Keratinocyte (primary cell): Measurements from ENCODE around the gene ITGB2. TPM values are rescaled to one million over a fixed set of nuclear protein-coding genes. Genes with fewer than 3 reads are reported as not detected.

Experiments used
- DNase-seq: peaks from one replicate; pipeline ENCODE4 v3.0.0-alpha.2; 2011; ENCODE audit warnings: low read depth, missing footprints, low spot score
- FAIRE-seq: peaks from 2 replicates; lab custom pipeline; 2011; peaks lifted over from hg19 to GRCh38; lab: Jason Lieb, UNC
- H2AFZ ChIP-seq: 2 replicates; pipeline ENCODE4 v1.6.0; 2012; ENCODE audit warnings: low read length, control low read depth, inconsistent platforms; ENCODE audit not compliant: control insufficient read depth
- H3K27ac ChIP-seq: 2 replicates; pipeline ENCODE4 v1.5.1; 2011; ENCODE audit warnings: low read length; ENCODE audit not compliant: control insufficient read depth, insufficient read depth
- H3K27me3 ChIP-seq: 3 replicates; pipeline ENCODE4 v1.6.0; 2011; ENCODE audit warnings: low read length; ENCODE audit not compliant: control insufficient read depth, insufficient read depth; ENCODE audit errors: extremely low read depth
- H3K36me3 ChIP-seq, 2 experiments: 2 replicates in 1 of 2; 3 replicates in 1 of 2; pipeline ENCODE4 v1.5.1; 2011; ENCODE audit warnings: low read length in 2 of 2, mild to moderate bottlenecking in 1 of 2; ENCODE audit not compliant: control insufficient read depth in 2 of 2, insufficient read depth in 2 of 2; ENCODE audit errors: extremely low read depth in 1 of 2
- H3K4me1 ChIP-seq: 3 replicates; pipeline ENCODE4 v1.5.1; 2011; ENCODE audit warnings: low read length; ENCODE audit not compliant: control insufficient read depth, insufficient read depth; ENCODE audit errors: extremely low read depth
- H3K4me2 ChIP-seq: 3 replicates; pipeline ENCODE4 v1.6.0; 2011; ENCODE audit warnings: low read depth, low read length; ENCODE audit not compliant: control insufficient read depth, insufficient read depth; ENCODE audit errors: extremely low read depth
- H3K4me3 ChIP-seq, 3 experiments: fragments of 200-600 bp in 1 of 3; sonication (generic) in 1 of 3; 2 replicates in 2 of 3; 3 replicates in 1 of 3; pipeline ENCODE4 v1.5.1; 2011 to 2016; ENCODE audit warnings: low read length in 3 of 3, mild to moderate bottlenecking in 3 of 3, control low read depth in 2 of 3, inconsistent platforms in 1 of 3, low read depth in 1 of 3, mixed read lengths in 1 of 3, mixed run types in 1 of 3, moderate library complexity in 1 of 3; ENCODE audit not compliant: control insufficient read depth in 2 of 3, insufficient read depth in 2 of 3; ENCODE audit errors: extremely low read depth in 1 of 3
- H3K79me2 ChIP-seq: 2 replicates; pipeline ENCODE4 v1.6.0; 2012; ENCODE audit warnings: low read length; ENCODE audit not compliant: control insufficient read depth, insufficient read depth
- H3K9ac ChIP-seq: 3 replicates; pipeline ENCODE4 v1.6.0; 2011; ENCODE audit warnings: low read length; ENCODE audit not compliant: control insufficient read depth, insufficient read depth; ENCODE audit errors: extremely low read depth
- H3K9me1 ChIP-seq: 3 replicates; pipeline ENCODE4 v1.6.0; 2011; ENCODE audit warnings: low read length; ENCODE audit not compliant: control insufficient read depth, insufficient read depth; ENCODE audit errors: extremely low read depth
- H3K9me3 ChIP-seq: 2 replicates; pipeline ENCODE4 v1.5.1; 2012; ENCODE audit warnings: low read depth, low read length; ENCODE audit not compliant: control insufficient read depth
- H4K20me1 ChIP-seq: 3 replicates; pipeline ENCODE4 v1.6.0; 2011; ENCODE audit warnings: low read length; ENCODE audit not compliant: control insufficient read depth, insufficient read depth; ENCODE audit errors: extremely low read depth
- EZH2 ChIP-seq: IDR thresholded peaks from one replicate; pipeline ENCODE4 v1.6.1; 2012; ENCODE audit warnings: inconsistent platforms, mild to moderate bottlenecking, low read length, moderate library complexity
- dilution Hi-C: fragments of 300-500 bp; cut with MboI; formaldehyde crosslinking; loops from one replicate; pipeline ENCODE4 v1.7.0; 2020; ENCODE audit warnings: low sequenced_read_pairs; ENCODE audit not compliant: extremely low pct_ligation_motif_present
- polyA plus RNA-seq, 5 experiments: library from polyadenylated mRNA; depleted of rRNA in 3 of 5; stranded (reverse) in 3 of 5; stranded (forward) in 1 of 5; unstranded in 1 of 5; fragments of >200 nt; gene quantifications; 1 replicate in 1 of 5; 2 replicates in 3 of 5; 3 replicates in 1 of 5; pipeline versions ENCODE4 v1.2.1 to v1.2.3, GENCODE V29; 2011 to 2012; ENCODE audit warnings: missing spikeins in 2 of 5, low read depth in 1 of 5, low replicate concordance in 1 of 5
- TF ChIP-seq, protein P1 (sequence below), 3 experiments: IDR thresholded peaks in 1 of 3; conservative IDR thresholded peaks in 1 of 3; optimal IDR thresholded peaks in 1 of 3; 2 replicates in 2 of 3; 3 replicates in 1 of 3; pipeline versions ENCODE3 to v1.5.1; 2011; ENCODE audit warnings: low read length in 3 of 3, mild to moderate bottlenecking in 3 of 3, moderate library complexity in 2 of 3, control low read depth in 1 of 3, inconsistent platforms in 1 of 3; ENCODE audit not compliant: insufficient read depth in 2 of 3; ENCODE audit errors: extremely low read depth in 1 of 3

ITGB2 gene
- polyA plus RNA-seq, 1 donor (not counting 4 experiments of a cell fraction or from before 2014, with no cell fraction given) = 0.55 TPM

DNA sequence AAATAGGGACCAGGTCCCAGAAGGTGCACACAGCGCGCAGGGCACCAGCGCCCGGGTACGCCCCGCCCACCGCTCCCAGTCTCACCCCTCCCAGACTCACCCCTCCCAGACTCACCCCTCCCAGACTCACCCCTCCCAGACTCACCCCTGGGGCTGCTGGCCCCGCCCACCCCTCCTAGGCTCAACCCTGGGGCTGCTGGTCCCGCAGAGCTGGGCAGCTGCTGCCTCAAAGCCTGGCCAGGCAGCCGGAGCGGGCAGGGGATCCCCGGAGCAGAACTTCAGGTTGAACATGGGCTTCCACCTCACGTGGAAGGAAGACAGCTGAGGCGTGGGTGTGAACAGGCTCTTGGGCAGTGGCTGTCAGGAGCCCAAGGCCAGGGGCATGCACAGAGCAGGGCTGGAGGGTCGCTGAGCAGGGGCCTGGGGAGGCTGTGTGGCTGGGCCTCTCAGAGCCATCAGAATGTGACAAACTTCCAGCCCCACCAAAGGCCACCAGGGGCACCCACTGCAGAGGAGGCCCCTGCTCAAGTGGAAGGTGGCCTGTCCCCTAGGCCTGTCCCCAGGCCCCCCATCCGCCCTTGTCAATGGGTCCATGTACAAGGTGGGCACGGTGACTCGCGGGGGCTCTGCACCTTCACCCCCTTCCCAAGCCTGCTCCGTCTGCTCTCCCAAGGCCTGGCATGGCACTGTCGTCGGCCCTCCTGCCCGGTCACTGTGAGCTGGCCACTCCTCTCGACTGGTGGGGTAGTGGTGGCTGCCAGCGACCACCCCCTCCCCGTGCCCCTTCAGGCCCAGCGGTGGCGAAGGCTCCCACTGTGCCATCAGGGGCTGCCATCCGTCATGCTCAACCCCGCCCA is 82.4 kb downstream of the ITGB2 start:
- dilution Hi-C loops = no loop called here
- TF ChIP-seq EZH2 = no peak
- TF ChIP-seq, protein P1, sequence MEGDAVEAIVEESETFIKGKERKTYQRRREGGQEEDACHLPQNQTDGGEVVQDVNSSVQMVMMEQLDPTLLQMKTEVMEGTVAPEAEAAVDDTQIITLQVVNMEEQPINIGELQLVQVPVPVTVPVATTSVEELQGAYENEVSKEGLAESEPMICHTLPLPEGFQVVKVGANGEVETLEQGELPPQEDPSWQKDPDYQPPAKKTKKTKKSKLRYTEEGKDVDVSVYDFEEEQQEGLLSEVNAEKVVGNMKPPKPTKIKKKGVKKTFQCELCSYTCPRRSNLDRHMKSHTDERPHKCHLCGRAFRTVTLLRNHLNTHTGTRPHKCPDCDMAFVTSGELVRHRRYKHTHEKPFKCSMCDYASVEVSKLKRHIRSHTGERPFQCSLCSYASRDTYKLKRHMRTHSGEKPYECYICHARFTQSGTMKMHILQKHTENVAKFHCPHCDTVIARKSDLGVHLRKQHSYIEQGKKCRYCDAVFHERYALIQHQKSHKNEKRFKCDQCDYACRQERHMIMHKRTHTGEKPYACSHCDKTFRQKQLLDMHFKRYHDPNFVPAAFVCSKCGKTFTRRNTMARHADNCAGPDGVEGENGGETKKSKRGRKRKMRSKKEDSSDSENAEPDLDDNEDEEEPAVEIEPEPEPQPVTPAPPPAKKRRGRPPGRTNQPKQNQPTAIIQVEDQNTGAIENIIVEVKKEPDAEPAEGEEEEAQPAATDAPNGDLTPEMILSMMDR (optimal IDR thresholded peaks at IDR 0.05 in 1 of 3, IDR thresholded peaks at IDR 0.05 in 1 of 3, conservative IDR thresholded peaks at IDR 0.05 in 1 of 3; ENCODE audit: extremely low read depth in 1 of 3, insufficient read depth in 2 of 3, low read length in 3 of 3) = no peak
- Histone ChIP-seq H3K27me3 (peaks cover 9% of the 10 kb centered on the region), H3K9ac (no peak overlapping the region), H3K27ac (no peak overlapping the region), H3K9me3 (no peaks in the 10 kb centered on the region), H4K20me1 (no peaks in the 10 kb centered on the region), H3K4me2 (no peak overlapping the region), H3K9me1 (no peaks in the 10 kb centered on the region), H3K4me3 (no peak overlapping the region), H2AFZ (no peak overlapping the region), H3K4me1 (peaks cover 7% of the 10 kb centered on the region), H3K36me3 (no peaks in the 10 kb centered on the region), H3K79me2 (no peaks in the 10 kb centered on the region)
- DNase-seq = no peak
- FAIRE-seq = no peak

DNA sequence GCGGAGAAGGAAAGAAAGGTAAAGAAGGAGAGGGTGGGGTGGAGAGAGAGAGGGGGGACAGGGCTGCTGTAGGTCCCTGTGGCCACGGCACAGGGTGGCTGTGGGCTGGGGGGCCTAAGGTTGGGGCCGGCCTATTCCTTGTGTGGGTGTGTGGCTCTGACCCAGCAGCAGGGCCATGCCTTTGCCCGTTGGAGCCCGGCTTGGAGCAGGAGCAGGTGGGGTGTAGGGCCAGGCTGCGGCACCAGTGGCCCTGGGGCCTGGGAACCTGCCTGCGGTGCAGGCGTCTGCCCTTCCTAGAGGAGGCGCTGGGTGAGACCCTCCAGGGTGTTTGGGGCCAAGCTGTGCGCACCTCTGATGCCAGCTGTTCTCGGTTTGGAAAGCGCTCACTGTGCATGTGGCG is 83.2 kb downstream of the ITGB2 start:
- dilution Hi-C loops = no loop called here

More for the DNA sequence above, 83.2 kb downstream of the ITGB2 start:
- no peak overlapping the region for H3K4me2 ChIP-seq
- no peak overlapping the region for H3K27ac ChIP-seq
- no peaks in the 10 kb centered on the region for H3K79me2 ChIP-seq
- FAIRE-seq (no peak), DNase-seq (no peak)
- H3K4me1 ChIP-seq = peaks cover 7% of the 10 kb centered on the region
- H3K27me3 ChIP-seq = peaks cover 2% of the 10 kb centered on the region
- H2AFZ ChIP-seq = no peak overlapping the region
- H3K9me3 ChIP-seq = no peaks in the 10 kb centered on the region
- no peaks in the 10 kb centered on the region for H4K20me1 ChIP-seq
- H3K36me3 ChIP-seq = no peaks in the 10 kb centered on the region
- no peak overlapping the region for H3K9ac ChIP-seq
- no peaks in the 10 kb centered on the region for H3K9me1 ChIP-seq
- no peak overlapping the region for H3K4me3 ChIP-seq
- TF ChIP-seq, protein P1 (optimal IDR thresholded peaks at IDR 0.05 in 1 of 3, IDR thresholded peaks at IDR 0.05 in 1 of 3, conservative IDR thresholded peaks at IDR 0.05 in 1 of 3; ENCODE audit: extremely low read depth in 1 of 3, insufficient read depth in 2 of 3, low read length in 3 of 3) = no peak
- no peak for TF ChIP-seq EZH2
